NCI-H345 treated with DMSO at 0.1 percent for 48 hours (cell line): ENCODE measurements around the gene DKKL1.
"Not testable (repeated sequence)": the region's sequence is repeated elsewhere in the genome, so short reads cannot be mapped to it uniquely, and the experiment has no call there.

Experiments used
- DNase-seq: peaks from one replicate; lab custom pipeline; 2025; ENCODE audit not compliant: unreplicated experiment; lab: John Stamatoyannopoulos, UW

Gene DKKL1

GRCh38 chr19:49363268-49364082 lies at the start of gene DKKL1:
Gene DKKL1, plus strand, starts transcription at chr19:49363877. Its CDS starts 122 bp downstream, at chr19:49363999.
- no peak for DNase-seq

- DNase-seq, result no peak
Measured at GRCh38 chr19:49315111-49315510, 48.6 kb upstream of the DKKL1 start.

GRCh38 chr19:49316284-49316683 lies 47.4 kb upstream of the DKKL1 start:
- no peak for DNase-seq

GRCh38 chr19:49318296-49318695 lies 45.4 kb upstream of the DKKL1 start:
- DNase-seq, result no peak

- no peak for DNase-seq
Measured at GRCh38 chr19:49324801-49325576, 38.7 kb upstream of the DKKL1 start, which contains the start of gene SLC6A16. Gene SLC6A16, minus strand, starts transcription at chr19:49325191. Its CDS starts 13,844 bp downstream, at chr19:49311347.

- not testable (repeated sequence) for DNase-seq
Measured at GRCh38 chr19:49325756-49326155, 37.9 kb upstream of the DKKL1 start.

- DNase-seq, result no peak
Measured at GRCh38 chr19:49326165-49326704, 37.4 kb upstream of the DKKL1 start.

GRCh38 chr19:49327878-49328544 lies 35.7 kb upstream of the DKKL1 start:
- DNase-seq, result no peak

GRCh38 chr19:49328741-49329140 lies 34.9 kb upstream of the DKKL1 start:
- no peak for DNase-seq

GRCh38 chr19:49331187-49331586 lies 32.5 kb upstream of the DKKL1 start:
- not testable (repeated sequence) for DNase-seq

GRCh38 chr19:49331616-49332055 lies 32.0 kb upstream of the DKKL1 start:
- no peak for DNase-seq

GRCh38 chr19:49332691-49333417 lies 30.8 kb upstream of the DKKL1 start:
- DNase-seq, result not testable (repeated sequence)

- no peak for DNase-seq
Measured at GRCh38 chr19:49333418-49333805, 30.3 kb upstream of the DKKL1 start.

- DNase-seq, result no peak
Measured at GRCh38 chr19:49333811-49334288, 29.8 kb upstream of the DKKL1 start.

GRCh38 chr19:49335071-49335783 lies 28.4 kb upstream of the DKKL1 start, which contains the start of gene CD37:
Gene CD37, plus strand, starts transcription at chr19:49335406. Its CDS starts 135 bp downstream, at chr19:49335541.
- DNase-seq, result no peak

- no peak for DNase-seq
Measured at GRCh38 chr19:49335784-49336481, 27.7 kb upstream of the DKKL1 start.

GRCh38 chr19:49336482-49337266 lies 27.0 kb upstream of the DKKL1 start:
- DNase-seq, result no peak
